ENCODE data around the gene NXPH1. TPM values are rescaled to one million over a fixed set of nuclear protein-coding genes. Genes with fewer than 3 reads are reported as not detected.

The NXPH1 gene
- total and polyA plus RNA-seq, 7 experiments from 2014 or later, result not detected

DNA sequence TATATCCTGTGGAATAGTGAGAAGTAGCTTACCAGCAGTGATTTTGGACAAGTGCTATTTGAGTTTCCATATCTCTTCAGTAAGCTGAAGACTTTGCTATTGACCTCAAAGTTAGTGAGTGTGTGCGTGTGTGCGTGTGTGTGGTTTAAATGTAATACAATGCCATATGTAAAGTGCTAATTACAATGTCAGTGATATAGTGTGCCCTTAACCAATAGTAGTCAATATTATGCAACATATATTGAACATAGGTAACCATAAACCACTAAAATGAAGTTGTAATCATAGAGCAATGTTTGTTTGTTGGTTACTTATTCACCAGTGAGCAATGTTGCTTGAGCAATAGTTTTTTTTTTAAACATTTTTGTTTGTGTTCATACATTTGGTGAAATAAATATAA lies 309.4 kb downstream of the NXPH1 start:
- no peaks in the 10 kb centered on the region for H3K27me3 Mint-ChIP-seq
- no peak for ATAC-seq

DNA sequence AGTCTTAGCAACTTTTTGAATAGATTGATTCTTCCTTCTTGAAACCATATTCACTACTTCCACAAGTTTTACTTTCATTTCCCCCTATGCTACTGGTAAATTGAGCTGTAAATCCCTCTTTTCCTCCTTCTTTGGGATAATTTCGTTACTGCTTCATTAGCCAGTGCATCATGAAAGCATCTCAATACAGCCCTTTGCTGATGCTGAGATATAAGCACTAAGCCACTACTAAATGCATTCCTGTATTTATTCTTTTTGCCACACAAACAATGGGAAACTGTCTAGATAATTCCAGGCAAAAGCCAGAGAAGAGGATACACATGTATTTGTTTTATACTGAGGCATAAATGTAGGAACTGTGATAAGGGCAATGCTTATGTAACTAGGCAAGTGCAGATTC lies 313.9 kb downstream of the NXPH1 start:
- intact Hi-C loops (cut with micrococcal nuclease), result no loop called here
- CTCF ChIA-PET, result no interaction called here
- no peak for ATAC-seq

More for the DNA sequence above, 309.4 kb downstream of the NXPH1 start:
- H3K27ac ChIP-seq (ENCODE audit: low read depth, low read length), result no peak overlapping the region
- H3K9me3 ChIP-seq (ENCODE audit: control insufficient read depth in 2 of 3, low read length in 3 of 3), result no peaks in the 10 kb centered on the region
- ChIA-PET POLR2A (no interaction called here), CTCF (no interaction called here)
- intact Hi-C loops (cut with micrococcal nuclease), result no loop called here
- Mint-ChIP-seq H3K36me3 (no peaks in the 10 kb centered on the region), H3K27ac (no peak overlapping the region), H3K4me3 (no peak overlapping the region), H3K9me3 (peaks cover 0 to 6% (median 2%) of the 10 kb centered on the region in 11 donors), H3K4me1 (no peaks in the 10 kb centered on the region)
- no peaks in the 10 kb centered on the region for H3K36me3 ChIP-seq (ENCODE audit: control insufficient read depth in 2 of 3, insufficient read depth in 3 of 3, low read length in 3 of 3)
- no peak overlapping the region for H3K4me3 ChIP-seq (ENCODE audit: low read length)
- no peaks in the 10 kb centered on the region for H3K27me3 ChIP-seq (ENCODE audit: control insufficient read depth in 2 of 2, insufficient read depth in 2 of 2, low read length in 2 of 2)
- no peaks in the 10 kb centered on the region for H3K4me1 ChIP-seq (ENCODE audit: control insufficient read depth in 2 of 2, insufficient read depth in 2 of 2, low read length in 2 of 2)
- no peak for DNase-seq

DNA sequence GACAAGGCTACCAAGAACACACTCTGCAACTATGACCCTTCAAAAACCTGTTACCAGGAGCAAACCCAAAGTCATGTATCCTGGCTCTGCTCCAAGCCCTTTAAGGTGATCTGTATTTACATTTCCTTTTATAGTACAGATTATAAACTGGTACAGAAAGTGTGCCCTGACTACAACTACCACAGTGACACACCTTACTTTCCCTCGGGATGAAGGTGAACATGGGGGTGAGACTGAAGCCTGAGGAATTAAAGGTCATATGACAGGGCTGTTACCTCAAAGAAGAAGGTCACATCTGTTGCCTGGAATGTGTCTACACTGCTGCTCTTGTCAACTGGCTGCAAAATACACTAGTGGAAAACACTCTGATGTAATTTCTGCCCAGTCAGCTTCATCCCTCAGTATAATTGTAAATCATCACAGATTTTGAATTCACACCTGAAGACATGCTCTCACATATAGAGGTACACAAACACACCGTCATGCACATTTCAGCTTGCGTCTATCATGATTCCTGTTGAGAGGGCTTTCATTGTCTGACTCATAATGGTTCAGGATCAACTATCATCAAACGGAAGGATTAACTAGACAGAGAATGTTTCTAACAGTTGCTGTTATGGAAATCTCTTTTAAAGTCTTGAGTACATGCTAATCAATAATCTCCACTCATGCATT lies 318.3 kb downstream of the NXPH1 start:
- H3K27ac ChIP-seq (ENCODE audit: low read depth, low read length), result no peak overlapping the region
- H3K36me3 ChIP-seq (ENCODE audit: control insufficient read depth in 2 of 3, insufficient read depth in 3 of 3, low read length in 3 of 3), result no peaks in the 10 kb centered on the region
- DNase-seq, result no peak
- Mint-ChIP-seq H3K27me3 (no peaks in the 10 kb centered on the region), H3K27ac (no peak overlapping the region), H3K36me3 (no peaks in the 10 kb centered on the region), H3K9me3 (peaks cover 0 to 8% (median 0%) of the 10 kb centered on the region in 11 donors), H3K4me3 (no peak overlapping the region), H3K4me1 (no peaks in the 10 kb centered on the region)
- POLR2A ChIA-PET, result no interaction called here
- H3K27me3 ChIP-seq (ENCODE audit: control insufficient read depth in 2 of 2, insufficient read depth in 2 of 2, low read length in 2 of 2), result no peaks in the 10 kb centered on the region
- ATAC-seq, result no peak
- H3K4me1 ChIP-seq (ENCODE audit: control insufficient read depth in 2 of 2, insufficient read depth in 2 of 2, low read length in 2 of 2), result no peaks in the 10 kb centered on the region
- no peak overlapping the region for H3K4me3 ChIP-seq (ENCODE audit: low read length)
- CTCF ChIA-PET, result no interaction called here
- no peaks in the 10 kb centered on the region for H3K9me3 ChIP-seq (ENCODE audit: control insufficient read depth in 2 of 3, low read length in 3 of 3)
- intact Hi-C loops (cut with micrococcal nuclease), result no loop called here

More for the DNA sequence above, 313.9 kb downstream of the NXPH1 start:
- no peak for DNase-seq
- Histone ChIP-seq H3K36me3 (ENCODE audit: control insufficient read depth in 2 of 3, insufficient read depth in 3 of 3, low read length in 3 of 3) (no peaks in the 10 kb centered on the region), H3K4me3 (ENCODE audit: low read length) (no peak overlapping the region), H3K9me3 (ENCODE audit: control insufficient read depth in 2 of 3, low read length in 3 of 3) (no peaks in the 10 kb centered on the region), H3K27ac (ENCODE audit: low read depth, low read length) (no peak overlapping the region), H3K27me3 (ENCODE audit: control insufficient read depth in 2 of 2, insufficient read depth in 2 of 2, low read length in 2 of 2) (no peaks in the 10 kb centered on the region), H3K4me1 (ENCODE audit: control insufficient read depth in 2 of 2, insufficient read depth in 2 of 2, low read length in 2 of 2) (no peaks in the 10 kb centered on the region)
- Mint-ChIP-seq H3K4me1 (no peaks in the 10 kb centered on the region), H3K9me3 (peaks cover 0 to 5% (median 0%) of the 10 kb centered on the region in 11 donors), H3K27me3 (no peaks in the 10 kb centered on the region), H3K4me3 (no peak overlapping the region), H3K27ac (peak overlapping the region in 1 of 9 donors; percentile 36), H3K36me3 (no peaks in the 10 kb centered on the region)
- POLR2A ChIA-PET, result no interaction called here

DNA sequence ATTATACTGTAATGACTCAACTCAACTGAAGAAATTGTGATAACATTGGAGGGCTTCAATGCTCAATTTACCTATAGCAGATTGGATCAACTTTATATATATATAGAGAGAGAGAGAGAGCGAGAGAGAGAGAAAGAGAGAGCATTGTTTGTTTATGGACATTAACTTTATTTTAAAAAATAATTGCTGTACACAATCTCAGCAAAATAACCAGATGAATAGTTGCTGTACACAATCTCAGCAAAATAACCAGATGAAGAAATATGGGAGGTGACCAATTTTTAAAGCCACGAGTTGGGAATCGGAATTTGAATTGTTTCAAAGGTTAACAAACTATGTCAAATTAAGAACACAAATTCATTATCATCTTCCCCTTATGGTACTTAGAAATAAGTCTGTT lies 319.9 kb downstream of the NXPH1 start:
- no peaks in the 10 kb centered on the region for H3K36me3 ChIP-seq (ENCODE audit: control insufficient read depth in 2 of 3, insufficient read depth in 3 of 3, low read length in 3 of 3)
- CTCF ChIA-PET, result no interaction called here
- Mint-ChIP-seq H3K9me3 (peaks cover 0 to 8% (median 0%) of the 10 kb centered on the region in 11 donors), H3K27ac (no peak overlapping the region), H3K36me3 (no peaks in the 10 kb centered on the region), H3K4me3 (no peak overlapping the region), H3K27me3 (peaks cover 0 to 2% (median 0%) of the 10 kb centered on the region in 5 donors), H3K4me1 (no peaks in the 10 kb centered on the region)
- POLR2A ChIA-PET, result no interaction called here
- no peak overlapping the region for H3K27ac ChIP-seq (ENCODE audit: low read depth, low read length)
- no peak for DNase-seq
- intact Hi-C loops (cut with micrococcal nuclease), result no loop called here
- H3K4me1 ChIP-seq (ENCODE audit: control insufficient read depth in 2 of 2, insufficient read depth in 2 of 2, low read length in 2 of 2), result no peaks in the 10 kb centered on the region
- no peaks in the 10 kb centered on the region for H3K9me3 ChIP-seq (ENCODE audit: control insufficient read depth in 2 of 3, low read length in 3 of 3)
- no peak overlapping the region for H3K4me3 ChIP-seq (ENCODE audit: low read length)
- no peaks in the 10 kb centered on the region for H3K27me3 ChIP-seq (ENCODE audit: control insufficient read depth in 2 of 2, insufficient read depth in 2 of 2, low read length in 2 of 2)
- ATAC-seq, result no peak

DNA sequence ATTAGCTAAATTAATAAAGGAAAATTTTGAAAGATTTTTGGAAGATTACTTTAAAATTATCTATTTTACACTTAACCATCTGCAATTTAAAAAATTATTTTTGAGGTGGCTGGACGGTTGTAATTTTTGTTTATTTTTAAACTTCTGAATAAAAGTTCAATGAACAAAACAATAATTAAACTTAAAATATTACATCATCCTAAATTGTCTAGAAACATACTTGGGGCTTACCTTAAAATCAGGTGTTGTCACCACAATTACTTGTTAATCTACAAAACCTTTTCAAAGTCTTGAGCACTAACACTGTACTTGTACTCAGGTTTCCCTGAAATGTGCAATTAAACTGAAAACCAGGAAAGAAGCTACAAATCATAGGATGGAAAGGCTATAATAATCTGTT lies 328.3 kb downstream of the NXPH1 start:
- Mint-ChIP-seq H3K4me3 (no peak overlapping the region), H3K36me3 (no peaks in the 10 kb centered on the region), H3K4me1 (no peaks in the 10 kb centered on the region), H3K27me3 (peaks cover 0 to 6% (median 0%) of the 10 kb centered on the region in 5 donors), H3K27ac (no peak overlapping the region), H3K9me3 (peaks cover 0 to 8% (median 0%) of the 10 kb centered on the region in 11 donors)
- H3K27me3 ChIP-seq (ENCODE audit: control insufficient read depth in 2 of 2, insufficient read depth in 2 of 2, low read length in 2 of 2), result no peaks in the 10 kb centered on the region
- H3K27ac ChIP-seq (ENCODE audit: low read depth, low read length), result no peak overlapping the region
- DNase-seq (no peak), ATAC-seq (no peak)
- H3K36me3 ChIP-seq (ENCODE audit: control insufficient read depth in 2 of 3, insufficient read depth in 3 of 3, low read length in 3 of 3), result no peaks in the 10 kb centered on the region
- H3K4me3 ChIP-seq (ENCODE audit: low read length), result no peak overlapping the region
- POLR2A ChIA-PET, result no interaction called here
- intact Hi-C loops (cut with micrococcal nuclease), result no loop called here
- H3K9me3 ChIP-seq (ENCODE audit: control insufficient read depth in 2 of 3, low read length in 3 of 3), result no peaks in the 10 kb centered on the region
- CTCF ChIA-PET, result no interaction called here
- no peaks in the 10 kb centered on the region for H3K4me1 ChIP-seq (ENCODE audit: control insufficient read depth in 2 of 2, insufficient read depth in 2 of 2, low read length in 2 of 2)

DNA sequence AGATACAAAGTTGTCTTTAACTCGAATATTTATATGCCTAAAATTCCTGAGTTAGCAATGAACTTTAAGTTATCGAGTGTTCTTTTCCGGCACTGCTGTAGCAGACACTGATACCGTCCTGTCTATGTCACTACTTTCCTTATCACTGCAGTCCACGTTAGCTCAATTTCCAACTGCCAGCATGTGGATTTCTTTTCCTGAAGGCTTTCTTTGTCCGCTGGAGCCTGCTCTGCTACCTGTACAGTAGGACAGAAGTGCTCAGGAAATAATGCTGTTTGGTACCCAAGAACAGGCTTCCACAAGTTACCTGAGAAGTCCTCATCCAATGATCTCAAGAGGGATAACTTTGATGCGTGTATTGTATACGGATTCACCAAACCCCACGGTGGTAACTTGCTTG lies 329.4 kb downstream of the NXPH1 start:
- Mint-ChIP-seq H3K36me3 (no peaks in the 10 kb centered on the region), H3K4me3 (no peak overlapping the region), H3K9me3 (peaks cover 0 to 8% (median 0%) of the 10 kb centered on the region in 11 donors), H3K27me3 (peaks cover 0 to 6% (median 0%) of the 10 kb centered on the region in 5 donors), H3K27ac (no peak overlapping the region), H3K4me1 (no peaks in the 10 kb centered on the region)
- ChIA-PET POLR2A (no interaction called here), CTCF (no interaction called here)
- H3K36me3 ChIP-seq (ENCODE audit: control insufficient read depth in 2 of 3, insufficient read depth in 3 of 3, low read length in 3 of 3), result no peaks in the 10 kb centered on the region
- H3K4me3 ChIP-seq (ENCODE audit: low read length), result no peak overlapping the region
- no peaks in the 10 kb centered on the region for H3K27me3 ChIP-seq (ENCODE audit: control insufficient read depth in 2 of 2, insufficient read depth in 2 of 2, low read length in 2 of 2)
- DNase-seq (no peak), ATAC-seq (no peak)
- H3K4me1 ChIP-seq (ENCODE audit: control insufficient read depth in 2 of 2, insufficient read depth in 2 of 2, low read length in 2 of 2), result no peaks in the 10 kb centered on the region
- no peak overlapping the region for H3K27ac ChIP-seq (ENCODE audit: low read depth, low read length)
- intact Hi-C loops (cut with micrococcal nuclease), result no loop called here
- no peaks in the 10 kb centered on the region for H3K9me3 ChIP-seq (ENCODE audit: control insufficient read depth in 2 of 3, low read length in 3 of 3)

DNA sequence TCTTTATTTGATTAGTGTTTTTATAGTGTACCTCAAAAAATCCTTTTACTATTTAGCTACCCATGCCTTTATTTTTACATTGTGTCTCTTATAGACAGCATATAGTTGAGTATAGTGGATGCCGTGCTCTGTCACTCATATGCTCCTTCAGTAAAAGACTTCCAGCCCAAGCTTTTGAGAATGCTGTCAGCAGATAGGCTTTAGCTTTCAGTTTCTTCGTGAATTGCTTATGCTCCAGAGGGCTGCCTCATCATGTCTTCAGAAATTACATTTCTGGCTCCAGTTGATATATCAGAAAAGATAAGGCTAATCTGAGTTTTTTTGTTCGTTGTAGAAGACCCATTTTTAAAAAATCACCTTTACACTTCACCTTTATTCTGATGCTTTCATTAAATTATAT lies 332.0 kb downstream of the NXPH1 start:
- no peak overlapping the region for H3K4me3 Mint-ChIP-seq
- Histone ChIP-seq H3K4me3 (ENCODE audit: low read length) (no peak overlapping the region), H3K27me3 (ENCODE audit: control insufficient read depth in 2 of 2, insufficient read depth in 2 of 2, low read length in 2 of 2) (no peaks in the 10 kb centered on the region), H3K9me3 (ENCODE audit: control insufficient read depth in 2 of 3, low read length in 3 of 3) (no peaks in the 10 kb centered on the region), H3K36me3 (ENCODE audit: control insufficient read depth in 2 of 3, insufficient read depth in 3 of 3, low read length in 3 of 3) (no peaks in the 10 kb centered on the region), H3K4me1 (ENCODE audit: control insufficient read depth in 2 of 2, insufficient read depth in 2 of 2, low read length in 2 of 2) (no peaks in the 10 kb centered on the region), H3K27ac (ENCODE audit: low read depth, low read length) (no peak overlapping the region)
- no peaks in the 10 kb centered on the region for H3K4me1 Mint-ChIP-seq
- ChIA-PET POLR2A (no interaction called here), CTCF (no interaction called here)
- DNase-seq, result no peak
- no peaks in the 10 kb centered on the region for H3K36me3 Mint-ChIP-seq
- no peaks in the 10 kb centered on the region for H3K27me3 Mint-ChIP-seq
- intact Hi-C loops (cut with micrococcal nuclease), result no loop called here
- H3K27ac Mint-ChIP-seq, result no peak overlapping the region
- H3K9me3 Mint-ChIP-seq, result peaks cover 0 to 9% (median 0%) of the 10 kb centered on the region in 11 donors
- ATAC-seq, result no peak

All from naive thymus-derived CD4-positive, alpha-beta T cell (primary cell).